ENCODE data around the gene CCDC88B.

CCDC88B gene

DNA sequence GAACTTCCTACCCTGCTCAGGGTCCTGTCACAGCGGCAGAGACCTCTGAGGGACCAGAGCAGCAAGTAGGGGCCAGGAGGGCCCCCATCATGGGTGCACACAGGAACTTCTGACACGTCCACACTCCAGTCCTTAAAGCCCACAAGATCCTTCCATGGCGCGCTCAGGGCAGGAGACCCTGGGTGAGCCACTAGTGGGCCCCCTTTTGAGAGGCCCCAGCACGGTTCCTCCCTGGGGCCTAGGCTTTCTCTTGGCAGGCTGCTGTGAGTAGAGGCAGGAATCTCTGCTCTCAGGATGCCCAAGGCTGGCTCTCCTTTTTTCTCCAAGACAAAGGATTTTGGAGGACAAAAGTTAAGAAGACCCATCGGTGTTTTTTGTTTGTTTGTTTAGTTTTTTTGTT lies 41.3 kb downstream of the CCDC88B start:
- DNase-seq (ENCODE audit: low read depth in 2 of 2), result no peak

DNA sequence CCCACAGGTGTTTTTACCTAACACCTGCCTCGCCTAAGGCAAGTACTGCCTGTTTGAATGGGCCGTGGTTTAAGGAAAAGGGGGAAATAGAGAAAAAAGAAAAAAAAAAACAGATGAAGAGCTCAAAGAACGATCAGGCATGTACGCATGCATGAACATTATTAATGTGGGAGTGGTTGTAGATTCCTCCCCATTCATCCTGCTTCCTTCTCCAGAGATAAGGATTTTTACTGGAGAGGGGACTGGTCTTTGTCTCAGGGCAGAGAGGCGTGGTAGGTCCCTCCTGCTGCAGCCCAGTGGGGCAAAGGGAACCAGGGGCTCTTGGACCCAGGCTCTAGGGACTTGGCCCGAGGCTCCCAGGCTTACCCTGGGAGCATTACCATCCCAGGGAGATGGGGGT lies 42.0 kb downstream of the CCDC88B start:
- no peak for DNase-seq (ENCODE audit: low read depth in 2 of 2)

DNA sequence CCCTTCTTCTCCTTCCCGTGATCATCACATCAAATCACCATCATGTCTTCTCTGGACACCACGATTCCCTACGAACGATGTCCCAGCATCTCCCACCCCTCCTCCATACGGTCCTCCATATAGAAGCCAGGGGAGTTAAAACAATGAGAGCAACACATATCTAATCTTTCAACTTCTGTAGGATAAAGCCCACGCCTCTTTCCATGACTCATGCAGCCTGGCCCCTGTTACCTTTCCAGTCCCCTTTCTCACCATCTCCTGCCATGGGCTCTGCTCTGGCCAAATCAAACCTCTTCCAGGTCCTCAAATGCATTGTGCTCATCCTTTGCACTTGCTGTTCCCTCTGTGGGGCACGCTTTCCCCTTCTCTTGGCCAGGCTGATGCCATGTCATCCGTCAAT lies 42.6 kb downstream of the CCDC88B start:
- no peak for DNase-seq (ENCODE audit: low read depth in 2 of 2)

DNA sequence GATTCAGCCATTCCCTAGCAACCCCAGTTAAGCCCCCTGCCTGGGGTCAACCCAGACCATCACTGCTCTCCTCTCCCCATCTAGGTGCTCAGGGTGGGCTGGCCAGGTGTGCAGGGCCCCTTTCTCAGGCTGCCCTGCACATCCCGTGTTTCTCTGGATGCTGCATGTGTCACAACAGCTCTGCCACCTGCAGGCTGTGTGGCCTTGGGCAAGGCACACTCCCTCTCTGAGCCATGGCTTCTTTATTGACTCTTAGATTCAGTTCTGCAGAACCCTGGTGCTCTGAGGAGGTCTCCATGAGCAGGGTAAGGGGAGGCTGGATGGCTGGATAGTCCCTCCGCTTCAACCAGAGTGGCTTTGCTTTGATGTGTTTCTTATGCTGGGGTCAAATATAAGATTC lies 43.6 kb downstream of the CCDC88B start:
- DNase-seq (ENCODE audit: low read depth in 2 of 2), result no peak

DNA sequence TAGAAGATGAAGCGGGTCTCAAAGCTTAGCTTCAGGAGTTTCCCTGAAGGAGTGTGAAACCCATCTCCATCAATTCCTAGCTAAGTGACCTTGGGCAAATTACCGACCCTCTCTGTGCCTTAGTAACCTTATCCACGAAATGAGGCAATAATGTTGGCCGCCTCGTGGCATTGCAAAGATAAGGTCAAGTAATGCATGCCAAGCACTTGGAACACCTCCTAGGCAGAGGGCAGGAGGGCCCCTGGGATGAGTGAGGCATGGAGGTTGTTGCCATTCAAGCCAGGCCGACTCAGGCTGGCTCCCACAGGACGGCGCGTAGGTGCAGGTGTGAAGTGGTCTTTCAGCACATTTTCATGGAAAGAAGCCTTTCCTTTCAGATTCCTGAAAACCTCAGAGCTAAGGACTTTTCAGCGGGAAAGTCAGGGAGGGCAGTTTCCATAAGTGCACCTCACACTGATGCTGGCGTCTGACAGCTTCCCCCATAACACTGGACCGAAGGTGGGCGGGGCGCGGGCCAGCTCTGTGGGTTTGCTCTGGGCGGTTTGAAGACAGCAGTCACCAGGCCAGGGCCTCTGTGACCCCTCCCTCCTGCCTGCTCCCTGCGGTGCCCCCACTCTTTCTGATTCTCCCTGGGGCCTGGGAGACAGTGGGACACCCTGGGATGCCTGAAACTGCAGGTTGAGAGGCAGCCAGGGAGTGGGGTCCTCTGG lies 44.2 kb downstream of the CCDC88B start:
- DNase-seq (ENCODE audit: low read depth in 2 of 2), result no peak

DNA sequence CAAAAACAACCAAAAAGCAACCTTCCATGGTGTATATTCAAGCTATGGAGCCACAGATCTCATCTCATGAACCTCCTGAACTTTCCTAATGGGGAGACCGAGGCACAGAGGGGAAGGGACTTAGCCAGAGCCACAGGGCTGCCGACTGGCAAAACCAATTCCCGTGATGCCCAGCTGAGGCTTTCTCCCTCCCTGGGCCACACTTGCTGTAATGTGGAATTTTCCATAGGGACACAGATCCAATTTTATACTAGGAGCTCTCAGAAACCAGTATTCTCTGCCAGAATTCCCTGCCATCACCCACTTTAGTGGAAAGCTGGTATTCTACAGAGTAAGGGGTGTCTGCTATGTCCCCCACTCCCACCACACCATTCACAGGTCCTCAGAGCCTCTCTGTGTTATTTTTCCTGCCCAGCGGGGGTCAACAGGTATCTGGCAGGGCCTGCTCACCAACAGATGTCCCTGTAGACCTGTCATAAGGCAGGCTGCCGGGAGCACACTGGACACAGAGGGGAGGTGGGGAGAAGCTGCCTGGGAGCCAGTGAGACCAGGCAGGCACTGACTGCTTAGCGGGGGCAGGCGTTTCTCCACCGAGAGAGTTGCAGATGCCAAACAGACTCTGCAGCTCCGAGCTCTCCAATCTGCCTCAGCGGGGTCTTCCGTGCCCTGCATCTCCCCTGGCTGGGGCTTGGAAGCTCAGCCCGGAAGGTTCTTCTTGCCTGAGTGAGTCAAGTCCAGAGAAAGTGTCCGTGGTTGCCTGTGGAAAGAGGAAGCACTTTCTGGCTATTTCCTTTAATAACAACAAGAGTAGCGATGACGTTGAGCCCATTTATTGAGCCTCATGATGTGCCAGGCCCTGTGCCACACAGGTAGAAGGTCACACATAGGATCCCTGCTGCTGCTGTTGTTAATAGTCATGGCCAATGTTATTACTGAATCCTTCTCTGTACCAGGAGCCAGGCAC lies 45.3 kb downstream of the CCDC88B start:
- no peak for DNase-seq (ENCODE audit: low read depth in 2 of 2)

DNA sequence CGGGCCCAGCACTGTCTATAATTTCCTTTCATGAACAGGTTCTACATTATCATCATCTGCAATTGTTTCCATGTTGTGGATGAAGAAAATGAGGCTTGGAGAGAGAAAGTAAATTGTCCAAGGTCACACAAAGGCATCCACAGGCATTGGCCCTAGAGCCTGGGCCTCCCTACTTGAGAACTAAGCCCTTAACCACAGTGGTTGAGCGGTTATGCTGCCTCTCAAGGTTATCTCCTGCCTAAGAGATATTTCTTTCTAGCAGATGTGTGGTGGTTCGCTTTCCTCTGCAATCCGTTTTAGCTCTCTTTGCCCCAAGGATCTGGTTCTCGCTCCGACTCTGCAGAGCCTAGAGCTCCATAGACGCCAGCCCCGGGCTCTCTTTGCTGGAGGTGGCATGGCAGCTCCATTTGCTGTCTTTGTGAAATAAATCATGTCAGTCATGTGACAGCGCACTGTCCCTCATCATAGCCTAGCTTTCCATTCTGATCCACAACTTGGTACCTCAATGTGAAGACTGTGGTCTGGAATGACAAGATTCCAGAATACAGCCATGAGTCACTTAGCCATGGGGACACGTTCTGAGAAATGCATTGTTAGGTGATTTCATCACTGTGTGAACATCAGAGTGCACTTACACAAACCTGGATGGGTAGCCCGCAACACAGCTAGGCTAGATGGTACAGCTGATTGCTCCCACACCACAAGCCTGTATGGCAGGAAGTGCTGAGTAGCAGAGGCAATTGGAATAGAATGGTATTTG lies 46.1 kb downstream of the CCDC88B start:
- DNase-seq (ENCODE audit: low read depth in 2 of 2), result no peak

DNA sequence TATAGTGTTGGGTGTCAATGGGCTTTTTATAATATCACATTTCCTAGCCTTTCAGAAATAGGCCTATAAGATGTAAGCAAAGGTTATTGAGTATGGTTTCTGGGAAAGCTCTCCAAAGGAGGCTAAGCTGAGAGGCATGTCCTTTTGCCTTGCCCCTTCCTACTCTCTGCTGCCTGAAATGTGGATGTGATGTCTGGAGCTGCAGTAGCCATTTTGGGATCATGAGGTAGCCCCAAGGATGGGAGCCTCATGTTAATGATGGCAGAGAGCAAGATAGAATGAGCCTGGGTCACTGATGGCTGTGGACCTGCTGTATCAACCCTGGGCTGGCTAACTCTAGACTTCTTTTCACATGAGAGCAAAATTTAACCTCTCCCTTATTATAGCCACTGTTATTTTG lies 47.9 kb downstream of the CCDC88B start:
- no peak for DNase-seq (ENCODE audit: low read depth in 2 of 2)

DNA sequence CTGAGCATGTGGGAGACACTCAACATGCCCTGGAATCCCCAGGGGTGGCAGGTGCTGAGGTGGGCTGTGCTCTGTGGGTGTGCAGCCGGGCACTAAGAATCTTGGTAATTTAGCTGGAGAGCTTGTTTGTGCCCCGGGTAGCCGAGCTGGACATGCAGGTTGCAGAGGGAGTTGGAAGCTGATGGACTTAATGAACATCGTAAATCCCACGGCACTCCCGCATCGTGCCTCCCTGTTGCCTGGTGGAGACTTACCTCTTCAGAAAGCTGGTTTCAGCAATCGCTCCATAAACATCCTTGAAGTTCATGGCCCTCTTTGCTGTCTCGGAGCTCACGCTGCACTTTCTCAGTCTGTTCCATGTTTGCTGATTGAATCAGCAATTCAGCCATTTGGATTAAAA lies 48.9 kb downstream of the CCDC88B start:
- DNase-seq (ENCODE audit: low read depth in 2 of 2), result no peak

DNA sequence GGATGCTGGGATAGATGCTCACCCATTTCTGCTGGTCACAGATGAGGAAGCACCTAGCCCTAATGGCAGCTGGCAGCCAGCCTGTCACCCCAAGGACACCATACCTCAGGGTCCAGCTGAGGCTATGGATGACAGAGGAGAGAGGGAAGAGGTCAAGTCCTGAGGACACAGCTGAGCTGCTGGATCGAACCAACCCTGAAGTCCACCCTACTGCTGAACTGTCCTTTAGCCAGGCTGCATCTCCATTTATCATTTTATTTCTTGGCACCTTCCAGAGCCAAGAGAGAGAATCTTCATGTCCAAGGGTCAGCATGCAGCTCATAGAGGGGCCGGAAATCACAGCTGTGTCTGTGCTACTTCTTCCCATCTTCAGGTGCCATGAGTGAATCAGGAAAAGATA lies 49.8 kb downstream of the CCDC88B start:
- DNase-seq (ENCODE audit: low read depth in 2 of 2), result no peak

DNA sequence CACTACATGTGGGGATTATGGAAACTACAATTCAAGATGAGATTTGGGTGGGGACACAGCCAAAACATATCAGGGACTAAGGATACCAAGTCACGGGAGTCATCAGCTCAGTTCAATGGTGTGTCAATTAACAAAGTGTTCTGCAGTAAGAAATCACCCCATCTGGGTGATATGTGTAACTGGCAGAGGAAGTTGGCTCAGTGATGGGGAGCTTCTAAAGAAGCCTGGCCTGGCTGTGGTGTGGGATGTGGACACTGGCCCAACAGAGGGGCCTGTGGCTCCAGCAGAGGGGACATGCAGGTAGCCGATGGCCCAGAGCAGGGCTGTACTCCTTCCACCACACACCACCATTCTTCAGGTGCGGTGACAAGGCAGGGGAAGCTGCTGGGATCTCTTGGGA lies 50.6 kb downstream of the CCDC88B start:
- no peak for DNase-seq (ENCODE audit: low read depth in 2 of 2)

DNA sequence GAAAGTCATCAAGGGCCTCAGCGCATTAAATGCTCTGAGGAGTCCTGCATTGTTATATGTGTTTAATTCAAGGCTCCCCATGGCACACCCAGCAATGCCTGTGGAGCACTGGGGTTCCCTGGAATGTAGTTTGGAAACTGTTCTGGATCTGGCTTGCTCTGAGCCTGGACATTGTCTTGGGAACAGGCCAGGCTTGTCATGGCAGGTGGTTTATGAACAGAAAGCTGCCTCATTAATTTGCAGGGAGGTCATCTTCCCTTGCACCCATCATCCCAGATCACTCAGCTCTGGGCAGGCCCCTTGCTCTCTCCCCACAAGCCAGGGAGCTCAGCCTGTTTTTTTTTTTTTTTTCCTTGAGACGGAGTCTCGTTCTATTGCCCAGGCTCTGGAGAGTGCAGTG lies 51.8 kb downstream of the CCDC88B start:
- no peak for DNase-seq (ENCODE audit: low read depth in 2 of 2)

DNA sequence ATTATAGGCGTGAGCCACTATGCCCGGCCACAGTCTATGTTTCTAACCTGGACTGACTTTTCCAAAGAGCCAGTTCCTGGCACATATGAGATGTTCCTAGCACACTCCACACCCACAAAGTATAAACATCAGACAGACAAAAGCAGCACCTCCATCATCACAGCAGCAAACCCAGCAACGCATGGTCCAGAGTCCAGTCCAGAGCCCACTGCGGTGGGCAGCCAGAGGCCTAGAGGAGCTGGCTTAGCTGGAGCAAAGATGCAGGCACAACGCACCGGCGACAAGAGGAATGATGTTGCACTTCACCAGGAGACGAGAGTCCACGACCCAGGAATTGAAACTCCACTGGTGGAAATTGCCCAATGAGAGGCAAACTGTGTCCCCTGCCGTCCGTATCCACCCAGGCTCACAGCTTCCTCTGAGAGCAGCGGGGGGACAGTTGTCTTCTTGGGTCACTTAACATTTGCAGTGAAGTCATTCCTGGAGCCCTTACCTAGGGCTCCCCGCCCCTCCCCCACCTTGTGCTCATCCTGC lies 55.6 kb downstream of the CCDC88B start:
- no peak for DNase-seq (ENCODE audit: low read depth in 2 of 2)

DNA sequence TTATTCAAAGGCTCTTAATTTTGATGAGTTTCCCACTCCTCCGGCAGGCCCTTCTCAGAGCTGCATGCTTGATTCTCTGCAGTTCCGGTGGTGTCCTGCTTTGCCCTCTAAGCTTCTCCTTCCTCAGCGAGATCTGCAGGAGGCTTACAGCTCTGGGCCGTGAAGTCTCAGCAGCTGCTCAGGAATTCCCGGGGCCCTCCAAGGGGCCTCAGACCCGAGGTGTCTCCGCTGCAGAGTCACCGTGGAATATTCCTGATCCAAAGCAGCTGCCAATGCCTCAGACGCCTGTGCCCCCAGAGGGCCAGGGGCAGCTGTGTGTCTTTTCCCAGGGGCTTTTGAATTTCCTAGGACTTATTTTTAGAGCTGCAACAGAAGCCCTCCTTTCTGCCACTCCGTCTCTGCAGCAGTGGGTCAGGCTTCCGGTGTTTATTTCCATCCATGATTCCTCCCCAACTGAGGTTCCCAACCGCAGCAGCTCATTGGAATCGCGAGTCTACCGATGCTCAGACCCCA lies 56.1 kb downstream of the CCDC88B start:
- DNase-seq (ENCODE audit: low read depth in 2 of 2), result no peak

DNA sequence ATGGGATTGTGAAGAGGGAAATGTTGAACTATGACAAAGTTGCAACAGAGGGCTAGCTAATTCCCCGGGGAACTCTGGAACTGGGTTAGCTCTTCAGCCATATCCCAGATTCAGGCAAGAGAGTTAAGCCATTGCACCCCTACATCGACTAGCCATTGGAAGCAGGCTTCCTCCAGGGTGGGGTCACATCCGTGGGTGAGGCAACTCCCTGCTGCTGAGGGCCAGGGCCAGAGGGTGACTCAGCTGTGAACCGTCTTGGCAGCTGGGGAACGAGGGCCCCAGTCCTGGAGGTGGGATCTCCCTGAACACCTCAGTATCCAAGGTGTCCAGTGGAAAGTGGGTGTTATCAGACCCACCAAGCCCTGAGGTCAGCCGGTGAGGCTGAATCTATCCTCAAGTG lies 60.1 kb downstream of the CCDC88B start:
- no peak for DNase-seq (ENCODE audit: low read depth in 2 of 2)

DNA sequence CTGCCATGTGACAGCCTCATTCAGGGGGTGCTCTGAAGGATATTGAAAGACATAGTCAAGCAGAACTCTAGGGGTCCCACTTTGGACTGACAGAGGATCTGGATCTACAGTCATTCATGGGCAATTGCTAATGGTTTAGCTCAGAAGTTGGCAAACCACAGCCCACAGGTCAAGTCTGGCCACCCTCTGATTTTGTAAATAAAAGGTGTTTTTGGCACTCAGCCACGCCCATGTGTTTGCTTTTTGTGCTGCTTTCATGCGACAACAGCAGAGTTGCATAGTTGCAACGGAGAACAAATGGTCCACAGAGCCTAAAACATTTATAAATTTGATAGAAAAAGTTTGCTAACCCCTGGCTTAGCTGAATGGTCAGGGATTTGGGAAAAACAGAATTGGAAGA lies 60.7 kb downstream of the CCDC88B start:
- no peak for DNase-seq (ENCODE audit: low read depth in 2 of 2)

DNA sequence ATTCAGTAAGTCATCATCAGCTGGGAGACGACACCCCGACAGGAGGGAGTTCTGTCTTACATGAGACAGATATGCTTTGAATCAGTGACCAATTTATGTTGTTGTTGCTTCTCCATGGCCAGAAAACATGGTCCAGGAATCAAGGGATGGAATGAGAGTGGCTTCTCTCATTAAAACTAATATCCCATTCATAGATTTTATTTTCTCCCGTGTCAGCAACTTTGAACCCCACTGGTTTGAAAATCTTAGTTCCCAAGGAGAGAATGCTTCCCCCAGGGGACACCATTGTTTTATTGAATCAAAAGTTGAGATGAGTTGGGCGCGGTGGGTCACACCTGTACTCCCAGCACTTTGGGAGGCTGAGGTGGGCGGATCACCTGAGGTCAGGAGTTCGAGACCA lies 61.8 kb downstream of the CCDC88B start:
- DNase-seq (ENCODE audit: low read depth in 2 of 2), result no peak

DNA sequence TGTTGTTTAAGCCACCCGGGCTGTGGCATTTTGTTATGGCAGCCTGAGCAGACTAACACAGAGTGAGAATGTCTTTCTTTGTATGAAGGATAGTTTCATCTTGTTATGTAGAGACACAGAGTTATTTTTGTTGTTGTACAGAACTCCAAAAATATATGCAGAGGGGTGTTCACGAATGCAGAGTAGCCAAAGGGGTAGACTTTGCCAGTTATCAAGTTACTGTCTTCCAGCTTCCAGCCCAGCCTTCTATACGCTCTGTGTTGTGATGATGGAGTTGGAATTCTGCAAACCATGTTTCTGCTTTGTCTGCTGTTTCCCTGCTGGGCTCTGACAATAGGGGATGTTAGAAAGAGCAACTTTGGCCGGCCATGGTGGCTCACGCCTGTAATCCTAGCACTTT lies 63.1 kb downstream of the CCDC88B start:
- DNase-seq (ENCODE audit: low read depth in 2 of 2), result no peak

DNA sequence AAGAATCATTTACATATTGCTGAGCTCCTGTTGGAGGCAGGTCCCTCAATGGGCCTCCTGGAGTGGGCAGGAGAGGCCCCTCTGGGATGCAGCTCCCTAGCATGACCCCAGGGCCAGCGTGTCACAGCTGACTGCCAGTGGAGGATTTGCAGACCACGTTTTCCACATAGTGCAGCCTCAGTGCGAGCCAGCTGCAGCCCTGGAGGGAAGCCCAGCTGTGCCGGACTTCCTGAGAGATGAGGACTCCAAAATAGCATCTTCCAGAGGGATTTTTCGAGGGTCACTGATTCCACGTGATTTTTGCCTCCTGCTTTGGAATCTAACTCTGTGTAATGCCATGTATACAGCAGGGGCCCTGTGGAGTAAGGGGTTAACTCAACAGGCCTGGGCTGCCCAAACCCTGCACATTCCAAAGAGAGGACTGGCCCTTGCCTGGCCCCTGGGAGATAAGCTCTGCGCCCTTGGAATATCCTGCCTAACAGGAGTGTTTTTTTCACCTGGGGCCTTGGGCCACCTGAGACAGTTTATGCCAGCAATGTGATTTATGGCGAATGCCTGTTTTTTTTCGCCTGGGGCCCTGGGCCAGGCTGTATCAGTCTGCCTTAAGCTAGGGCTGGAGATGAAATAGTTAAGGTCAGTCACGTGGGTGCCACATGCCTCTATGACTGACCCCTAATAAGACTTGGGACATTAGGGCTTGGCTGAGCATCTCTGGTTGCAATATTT lies 66.4 kb downstream of the CCDC88B start:
- DNase-seq (ENCODE audit: low read depth in 2 of 2), result no peak

Measured in stimulated activated CD4-positive, alpha-beta T cell treated with anti-CD3 and anti-CD28 coated beads, Interleukin-4, amount 100 ng/mL, for 48 hours (primary cell).